HG03280 (cell line): ENCODE data around the gene ZBTB16.

ENCODE experiments used
- ATAC-seq: cut with Tn5 transposase; IDR thresholded peaks from one replicate; pipeline ENCODE4 v1.9.1; 2021; ENCODE audit warnings: mild to moderate bottlenecking, moderate library complexity; ENCODE audit not compliant: unreplicated experiment

Gene ZBTB16

DNA sequence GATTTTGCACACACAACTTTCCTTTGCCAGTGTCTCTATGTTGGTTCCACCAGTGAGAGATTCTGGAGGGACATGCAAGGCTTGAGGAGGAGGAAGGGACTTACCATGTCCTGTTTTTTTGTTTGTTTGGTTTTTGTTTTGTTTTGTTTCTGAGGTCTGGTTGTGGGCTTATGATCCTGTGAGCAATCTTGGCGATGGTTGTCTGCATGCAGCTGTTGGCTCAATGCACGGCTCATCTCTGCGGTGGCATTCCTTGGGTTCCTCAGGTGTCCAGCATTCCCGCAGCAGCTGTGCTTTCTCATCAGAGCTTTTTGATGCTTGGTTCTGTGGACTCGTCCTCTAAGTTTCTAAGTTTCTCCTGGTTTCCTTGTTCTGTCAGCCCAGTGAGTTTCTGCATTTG is 231.9 kb downstream of the ZBTB16 start:
- ATAC-seq: no peak

DNA sequence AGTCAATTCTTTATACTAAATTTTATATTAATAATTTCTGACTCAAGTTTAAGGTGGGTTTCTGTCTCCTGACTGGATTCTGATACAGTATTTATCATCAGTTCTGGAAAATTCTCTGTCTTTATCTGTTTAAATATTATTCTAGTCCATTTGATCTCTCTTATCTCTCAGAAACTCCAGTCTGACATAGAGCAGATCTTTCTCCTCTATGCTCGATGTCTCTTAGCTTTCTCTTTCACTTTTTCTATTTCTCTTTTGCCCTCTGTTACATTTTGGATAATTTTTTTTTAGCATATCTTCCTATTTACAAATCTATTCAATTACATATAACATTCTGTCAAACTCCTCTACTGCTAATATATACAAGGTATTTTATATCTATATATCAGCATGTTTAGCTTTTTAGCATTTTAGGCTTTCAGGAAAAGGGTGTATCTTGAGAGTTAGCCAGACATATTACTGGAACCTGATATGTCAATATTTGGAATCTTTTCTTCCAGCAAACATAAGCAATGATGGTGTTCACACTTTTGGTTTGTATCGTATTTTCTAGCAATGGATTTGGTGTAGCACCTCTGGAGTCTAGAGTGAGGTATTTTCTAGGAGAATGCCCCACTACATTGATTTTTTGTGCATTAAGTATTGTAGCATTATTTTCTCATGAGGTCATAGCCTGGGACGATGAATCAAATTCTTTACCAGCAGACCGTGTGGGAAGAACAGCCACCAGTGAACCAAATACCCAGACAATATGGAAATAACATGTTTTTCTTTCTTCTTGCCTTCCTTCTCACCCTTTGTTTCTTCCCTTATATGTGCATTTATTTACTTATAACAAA is 232.6 kb downstream of the ZBTB16 start:
- no peak for ATAC-seq

DNA sequence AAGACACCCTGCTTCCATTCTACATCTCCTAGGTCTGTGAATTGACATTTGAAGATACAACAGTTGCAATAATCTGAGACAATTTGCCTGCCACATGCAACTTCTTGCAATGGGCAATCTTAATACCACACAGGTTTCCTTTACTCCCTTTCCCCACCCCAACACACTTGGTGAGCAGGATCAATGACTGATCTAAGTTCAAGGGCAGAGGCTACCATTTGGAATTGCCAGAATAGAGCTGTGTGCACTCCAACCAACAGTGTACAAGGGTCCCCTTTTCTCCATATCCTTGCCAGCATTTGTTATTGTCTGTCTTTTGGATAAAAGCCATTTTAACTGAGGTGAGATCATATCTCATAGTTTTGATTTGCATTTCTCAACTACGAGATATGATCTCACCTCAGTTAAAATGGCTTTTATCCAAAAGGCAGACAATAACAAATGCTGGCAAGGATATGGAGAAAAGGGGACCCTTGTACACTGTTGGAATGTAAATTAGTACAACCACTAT is 233.7 kb downstream of the ZBTB16 start:
- ATAC-seq: no peak

GRCh38 chr11:114295676-114296604 is 236.4 kb downstream of the ZBTB16 start, which contains the start of gene NNMT:
Gene NNMT (plus strand): TSS chr11:114296399. CDS start chr11:114296557, 158 bp downstream.
- ATAC-seq: no peak

GRCh38 chr11:114296605-114297372 is 237.3 kb downstream of the ZBTB16 start:
- ATAC-seq: no peak

GRCh38 chr11:114297806-114298709 is 238.5 kb downstream of the ZBTB16 start:
- ATAC-seq: no peak

DNA sequence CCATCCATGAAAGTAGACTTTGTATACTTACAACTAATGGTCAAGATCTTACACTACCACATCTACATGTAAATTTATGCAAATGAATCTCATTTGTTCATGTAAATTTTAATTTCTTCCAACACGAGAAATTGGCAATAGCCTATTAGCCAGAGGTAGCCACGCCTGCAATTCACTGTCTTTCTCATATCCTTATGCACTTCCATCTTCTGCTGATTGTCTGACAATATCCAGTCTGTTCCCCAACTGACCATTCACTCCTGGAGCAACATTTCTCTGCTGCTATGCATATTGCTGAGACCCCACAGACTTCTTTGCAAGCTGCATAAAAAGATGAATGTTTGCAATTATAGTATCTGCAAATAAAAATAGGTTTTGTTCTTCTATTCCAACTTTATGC is 239.2 kb downstream of the ZBTB16 start:
- no peak for ATAC-seq
